ENCODE measurements around the gene SIPA1L3. TPM values are rescaled to one million over a fixed set of nuclear protein-coding genes. Genes with fewer than 3 reads are reported as not detected.
A peak's percentile ranks its signal among the peaks of the same experiment; 100 is the strongest.

SIPA1L3 gene
- total RNA-seq, 2 donors from 2014 or later = 10.9 to 20.5 TPM

GRCh38 chr19:37994823-37995130, 87.8 kb downstream of the SIPA1L3 start:
- ATAC-seq (no peak), DNase-seq (ENCODE audit: low spot score in 2 of 2) (no peak)
- Mint-ChIP-seq H3K27ac (no peak overlapping the region), H3K36me3 (no peaks in the 10 kb centered on the region), H3K9me3 (no peaks in the 10 kb centered on the region)

GRCh38 chr19:37995346-37995745, 88.3 kb downstream of the SIPA1L3 start:
- Mint-ChIP-seq H3K27ac (peak overlapping the region in 1 of 2 donors; percentile 60), H3K9me3 (no peaks in the 10 kb centered on the region), H3K36me3 (no peaks in the 10 kb centered on the region)
- ATAC-seq (no peak), DNase-seq (ENCODE audit: low spot score in 2 of 2) (no peak)

- Mint-ChIP-seq H3K36me3 (no peaks in the 10 kb centered on the region), H3K27ac (peak overlapping the region; percentile 48 to 55), H3K9me3 (no peaks in the 10 kb centered on the region)
- DNase-seq (ENCODE audit: low spot score in 2 of 2) (peak in 1 of 2 donors; percentile 19), ATAC-seq (peak; percentile 66 to 85)
These were observed 90.9 kb downstream of the SIPA1L3 start for GRCh38 chr19:37997911-37998344.

- peak overlapping the region; percentile 48 to 55 for H3K27ac Mint-ChIP-seq
- no peak for DNase-seq (ENCODE audit: low spot score in 2 of 2)
- no peaks in the 10 kb centered on the region for H3K9me3 Mint-ChIP-seq
- no peaks in the 10 kb centered on the region for H3K36me3 Mint-ChIP-seq
- ATAC-seq = no peak
These were observed 91.8 kb downstream of the SIPA1L3 start for GRCh38 chr19:37998801-37999308.

GRCh38 chr19:37999309-38000213, 92.6 kb downstream of the SIPA1L3 start:
- H3K27ac Mint-ChIP-seq = no peak overlapping the region
- H3K36me3 Mint-ChIP-seq = no peaks in the 10 kb centered on the region
- H3K9me3 Mint-ChIP-seq = no peaks in the 10 kb centered on the region
- no peak for ATAC-seq
- DNase-seq (ENCODE audit: low spot score in 2 of 2) = no peak

- ATAC-seq (no peak), DNase-seq (ENCODE audit: low spot score in 2 of 2) (no peak)
- Mint-ChIP-seq H3K9me3 (no peaks in the 10 kb centered on the region), H3K27ac (no peak overlapping the region), H3K36me3 (no peaks in the 10 kb centered on the region)
These were observed 94.3 kb downstream of the SIPA1L3 start for GRCh38 chr19:38001158-38001781.

- peak; percentile 40 to 69 for DNase-seq (ENCODE audit: low spot score in 2 of 2)
- Mint-ChIP-seq H3K9me3 (no peaks in the 10 kb centered on the region), H3K27ac (no peak overlapping the region), H3K36me3 (no peaks in the 10 kb centered on the region)
- ATAC-seq = peak; percentile 83 to 87
These were observed 96.6 kb downstream of the SIPA1L3 start for GRCh38 chr19:38003438-38004185.

GRCh38 chr19:38004186-38004520, 97.1 kb downstream of the SIPA1L3 start:
- no peaks in the 10 kb centered on the region for H3K9me3 Mint-ChIP-seq
- H3K27ac Mint-ChIP-seq = no peak overlapping the region
- peak; percentile 7 to 12 for ATAC-seq
- DNase-seq (ENCODE audit: low spot score in 2 of 2) = no peak
- H3K36me3 Mint-ChIP-seq = no peaks in the 10 kb centered on the region

GRCh38 chr19:38004521-38005223, 97.7 kb downstream of the SIPA1L3 start:
- no peaks in the 10 kb centered on the region for H3K9me3 Mint-ChIP-seq
- no peak overlapping the region for H3K27ac Mint-ChIP-seq
- DNase-seq (ENCODE audit: low spot score in 2 of 2) = no peak
- no peaks in the 10 kb centered on the region for H3K36me3 Mint-ChIP-seq
- peak in 1 of 2 donors; percentile 27 for ATAC-seq

- Mint-ChIP-seq H3K9me3 (no peaks in the 10 kb centered on the region), H3K27ac (peak overlapping the region in 1 of 2 donors; percentile 85), H3K36me3 (no peaks in the 10 kb centered on the region)
- DNase-seq (ENCODE audit: low spot score in 2 of 2) (no peak), ATAC-seq (no peak)
These were observed 98.2 kb downstream of the SIPA1L3 start for GRCh38 chr19:38005224-38005614.

- ATAC-seq (no peak), DNase-seq (ENCODE audit: low spot score in 2 of 2) (no peak)
- Mint-ChIP-seq H3K9me3 (no peaks in the 10 kb centered on the region), H3K27ac (no peak overlapping the region), H3K36me3 (no peaks in the 10 kb centered on the region)
These were observed 99.5 kb downstream of the SIPA1L3 start for GRCh38 chr19:38006361-38007045.

GRCh38 chr19:38009650-38010242, 102.7 kb downstream of the SIPA1L3 start:
- ATAC-seq = no peak
- Mint-ChIP-seq H3K27ac (peak overlapping the region; percentile 27 to 77), H3K36me3 (no peaks in the 10 kb centered on the region), H3K9me3 (no peaks in the 10 kb centered on the region)
- no peak for DNase-seq (ENCODE audit: low spot score in 2 of 2)

GRCh38 chr19:38011426-38011825, 104.4 kb downstream of the SIPA1L3 start:
- Mint-ChIP-seq H3K36me3 (no peaks in the 10 kb centered on the region), H3K27ac (peak overlapping the region in 1 of 2 donors; percentile 55), H3K9me3 (no peaks in the 10 kb centered on the region)
- no peak for DNase-seq (ENCODE audit: low spot score in 2 of 2)
- no peak for ATAC-seq

- Mint-ChIP-seq H3K27ac (no peak overlapping the region), H3K36me3 (no peaks in the 10 kb centered on the region), H3K9me3 (no peaks in the 10 kb centered on the region)
- DNase-seq (ENCODE audit: low spot score in 2 of 2) = no peak
- no peak for ATAC-seq
These were observed 105.3 kb downstream of the SIPA1L3 start for GRCh38 chr19:38012290-38012689.

- Mint-ChIP-seq H3K27ac (no peak overlapping the region), H3K36me3 (no peaks in the 10 kb centered on the region), H3K9me3 (no peaks in the 10 kb centered on the region)
- no peak for DNase-seq (ENCODE audit: low spot score in 2 of 2)
- no peak for ATAC-seq
These were observed 105.9 kb downstream of the SIPA1L3 start for GRCh38 chr19:38012944-38013343.
